A673 (cell line): Measurements from ENCODE around the gene CDC42EP1. TPM values are rescaled to one million over a fixed set of nuclear protein-coding genes. Genes with fewer than 3 reads are reported as not detected.

Experiments
- BruUV-seq: library from RNA; stranded (reverse); fragments of 400-500 nt; replicated peaks from 2 replicates; lab custom pipeline; 2021; lab: Mats Ljungman, UMichigan
- CTCF ChIA-PET: fragments of 300-600 bp; sonication (Branson Sonifier 250); formaldehyde crosslinking; loops from one replicate; lab custom pipeline; 2022; ENCODE audit warnings: antibody characterized with exemption; lab: Charles Lee
- POLR2A ChIA-PET: fragments of 300-600 bp; sonication (Branson Sonifier 250); formaldehyde crosslinking; loops from one replicate; lab custom pipeline; 2022; ENCODE audit warnings: antibody characterized with exemption; ENCODE audit not compliant: low non-redundant PET; lab: Charles Lee
- DNase-seq: peaks from one replicate; pipeline ENCODE4 v3.0.0-alpha.2; 2015; ENCODE audit warnings: low spot score
- H3K27ac ChIP-seq: fragments of 200-600 bp; sonication (generic); 2 replicates; pipeline ENCODE4 v1.5.1; 2016; ENCODE audit warnings: mixed run types, low read depth, mild to moderate bottlenecking, mixed read lengths, antibody characterized with exemption, low read length; ENCODE audit not compliant: poor library complexity, severe bottlenecking
- H3K27me3 ChIP-seq: fragments of 200-600 bp; sonication (generic); replicated peaks from 2 replicates; pipeline ENCODE4 v1.6.1; 2017; ENCODE audit warnings: mixed run types, low read depth, mild to moderate bottlenecking, mixed read lengths, antibody characterized with exemption, low read length; ENCODE audit not compliant: insufficient read depth, poor library complexity
- H3K36me3 ChIP-seq: fragments of 200-600 bp; sonication (generic); 2 replicates; pipeline ENCODE4 v1.6.1; 2016; ENCODE audit warnings: mixed run types, mild to moderate bottlenecking, mixed read lengths, antibody characterized with exemption, low read length; ENCODE audit not compliant: insufficient read depth, poor library complexity, severe bottlenecking
- H3K4me1 ChIP-seq: fragments of 200-600 bp; sonication (generic); 2 replicates; pipeline ENCODE4 v1.6.1; 2017; ENCODE audit warnings: mixed run types, mild to moderate bottlenecking, mixed read lengths, antibody characterized with exemption, low read length; ENCODE audit not compliant: insufficient read depth, poor library complexity, severe bottlenecking
- H3K4me3 ChIP-seq: fragments of 200-600 bp; sonication (generic); 2 replicates; pipeline ENCODE4 v1.5.1; 2016; ENCODE audit warnings: low read depth, mixed run types, mild to moderate bottlenecking, mixed read lengths, low read length; ENCODE audit not compliant: poor library complexity, severe bottlenecking
- H3K9me3 ChIP-seq: fragments of 200-600 bp; sonication (generic); 2 replicates; pipeline ENCODE4 v1.6.1; 2016; ENCODE audit warnings: mixed run types, low read depth, mild to moderate bottlenecking, mixed read lengths, antibody characterized with exemption, low read length; ENCODE audit not compliant: poor library complexity, severe bottlenecking
- EZH2 ChIP-seq: fragments of 200-600 bp; sonication (generic); IDR thresholded peaks from 2 replicates; pipeline ENCODE4 v1.6.1; 2017; ENCODE audit warnings: borderline replicate concordance, low read depth, mild to moderate bottlenecking, mixed read lengths, antibody characterized with exemption, low read length; ENCODE audit not compliant: poor library complexity, severe bottlenecking
- intact Hi-C: fragments of 100-400 bp; cut with micrococcal nuclease; formaldehyde crosslinking; loops from one replicate; pipeline ENCODE4 v1.10.0; 2022; ENCODE audit not compliant: unreplicated experiment
- total RNA-seq: library from RNA; stranded (reverse); gene quantifications from 2 replicates; pipeline ENCODE4 v1.2.3, GENCODE V29; 2021
- TF ChIP-seq, protein P1 (sequence below): fragments of 300-800, 200-600 bp; sonication (generic); conservative IDR thresholded peaks from 2 replicates; pipeline ENCODE4 v1.5.1; 2017; ENCODE audit warnings: low read depth, mild to moderate bottlenecking, antibody characterized with exemption, low read length, moderate library complexity, mixed read lengths

CDC42EP1 gene
- total RNA-seq, 1 experiment from 2014 or later: 1.1 TPM

DNA sequence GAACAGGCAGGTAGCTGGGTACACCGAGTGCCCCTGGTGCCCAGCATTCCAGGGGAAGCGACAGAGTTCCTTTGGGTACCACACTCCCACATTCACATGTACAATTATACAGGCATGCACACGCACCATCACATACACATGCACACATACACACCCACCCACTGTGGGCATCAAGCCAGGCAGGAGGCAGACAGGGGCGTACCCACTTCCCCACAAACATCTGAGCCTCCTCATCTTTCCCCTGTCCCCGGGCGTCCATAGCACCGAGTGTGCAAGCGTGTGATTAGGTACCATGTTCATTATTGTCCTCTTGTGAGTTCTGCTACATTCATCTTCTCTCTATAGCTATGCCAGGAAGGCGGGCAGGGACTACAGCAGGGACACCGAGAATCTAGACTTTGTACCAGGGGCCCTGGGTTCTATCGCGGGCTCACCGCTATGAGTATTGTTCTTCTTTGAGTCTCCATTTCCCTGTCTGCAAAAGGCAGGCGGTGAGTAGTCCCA, 39.0 kb upstream of the CDC42EP1 start:
- Histone ChIP-seq H3K27me3 (peaks cover 13% of the 10 kb centered on the region), H3K27ac (no peak overlapping the region), H3K9me3 (no peaks in the 10 kb centered on the region), H3K4me3 (no peak overlapping the region), H3K4me1 (no peaks in the 10 kb centered on the region), H3K36me3 (no peaks in the 10 kb centered on the region)
- ChIA-PET CTCF (no interaction called here), POLR2A (no interaction called here)
- TF ChIP-seq, protein P1, sequence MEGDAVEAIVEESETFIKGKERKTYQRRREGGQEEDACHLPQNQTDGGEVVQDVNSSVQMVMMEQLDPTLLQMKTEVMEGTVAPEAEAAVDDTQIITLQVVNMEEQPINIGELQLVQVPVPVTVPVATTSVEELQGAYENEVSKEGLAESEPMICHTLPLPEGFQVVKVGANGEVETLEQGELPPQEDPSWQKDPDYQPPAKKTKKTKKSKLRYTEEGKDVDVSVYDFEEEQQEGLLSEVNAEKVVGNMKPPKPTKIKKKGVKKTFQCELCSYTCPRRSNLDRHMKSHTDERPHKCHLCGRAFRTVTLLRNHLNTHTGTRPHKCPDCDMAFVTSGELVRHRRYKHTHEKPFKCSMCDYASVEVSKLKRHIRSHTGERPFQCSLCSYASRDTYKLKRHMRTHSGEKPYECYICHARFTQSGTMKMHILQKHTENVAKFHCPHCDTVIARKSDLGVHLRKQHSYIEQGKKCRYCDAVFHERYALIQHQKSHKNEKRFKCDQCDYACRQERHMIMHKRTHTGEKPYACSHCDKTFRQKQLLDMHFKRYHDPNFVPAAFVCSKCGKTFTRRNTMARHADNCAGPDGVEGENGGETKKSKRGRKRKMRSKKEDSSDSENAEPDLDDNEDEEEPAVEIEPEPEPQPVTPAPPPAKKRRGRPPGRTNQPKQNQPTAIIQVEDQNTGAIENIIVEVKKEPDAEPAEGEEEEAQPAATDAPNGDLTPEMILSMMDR: no peak
- no peak for TF ChIP-seq EZH2
- no TSS peak for BruUV-seq
- intact Hi-C loops: no loop called here
- no peak for DNase-seq

DNA sequence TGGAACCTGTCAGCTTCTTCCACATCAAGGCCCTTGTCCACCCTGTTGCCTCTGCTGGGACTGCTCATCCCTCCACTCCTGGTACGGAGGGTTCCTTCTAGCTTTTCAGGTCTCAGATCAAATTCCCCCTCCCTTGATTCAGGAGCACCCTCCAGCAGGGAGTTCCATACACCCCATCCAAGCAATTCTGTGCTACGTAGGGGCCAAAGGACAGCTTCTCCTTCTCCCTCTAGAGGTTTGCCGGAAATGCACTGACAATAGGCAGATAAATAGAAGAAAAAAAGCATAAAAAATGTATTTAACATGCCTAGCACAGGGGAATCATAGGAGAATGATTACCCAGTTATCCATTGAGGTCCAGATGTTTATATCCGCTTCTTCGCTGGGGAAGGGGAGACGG, 37.8 kb upstream of the CDC42EP1 start:
- Histone ChIP-seq H3K4me3 (no peak overlapping the region), H3K4me1 (no peaks in the 10 kb centered on the region), H3K9me3 (no peaks in the 10 kb centered on the region), H3K27me3 (peaks cover 13% of the 10 kb centered on the region), H3K27ac (no peak overlapping the region), H3K36me3 (no peaks in the 10 kb centered on the region)
- DNase-seq: no peak
- BruUV-seq: no TSS peak
- ChIA-PET CTCF (no interaction called here), POLR2A (no interaction called here)
- TF ChIP-seq EZH2: no peak
- TF ChIP-seq, protein P1: no peak
- intact Hi-C loops: no loop called here

DNA sequence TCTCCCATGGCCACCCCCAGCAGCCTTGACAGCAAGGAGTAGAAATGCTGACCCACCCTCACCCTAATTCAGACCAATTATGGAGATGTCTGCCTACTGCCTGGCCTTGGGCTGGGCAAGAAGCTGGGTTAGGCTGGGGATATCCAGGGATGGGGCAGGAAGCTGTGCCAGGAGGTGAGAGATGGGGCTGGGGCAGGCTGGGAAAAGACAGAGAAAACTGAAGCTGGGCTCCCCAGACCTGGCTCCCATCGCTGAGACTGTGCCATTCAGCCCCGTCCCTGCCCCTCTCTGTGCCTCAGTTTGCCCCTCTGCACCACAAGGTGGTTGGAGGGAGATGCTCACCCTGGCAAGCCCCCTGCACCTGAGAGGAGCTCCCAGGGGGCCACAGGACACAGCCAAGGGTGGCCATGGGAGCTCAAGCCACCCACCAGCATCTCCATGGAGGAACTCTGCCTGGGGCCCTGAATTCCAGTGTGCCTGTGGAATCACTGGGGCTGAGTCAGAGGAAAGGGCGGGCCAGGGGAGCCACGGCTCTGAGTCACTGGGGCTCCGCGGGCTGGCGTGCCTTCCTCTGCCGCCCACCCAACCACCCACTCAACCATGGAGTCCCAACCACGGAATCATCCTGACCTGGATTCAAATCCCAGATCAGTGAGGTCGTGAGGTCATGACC, 35.1 kb upstream of the CDC42EP1 start:
- POLR2A ChIA-PET: no interaction called here
- DNase-seq: peak; percentile 46

More for the DNA sequence above, 35.1 kb upstream of the CDC42EP1 start:
- no peak overlapping the region for H3K4me3 ChIP-seq
- no peaks in the 10 kb centered on the region for H3K27me3 ChIP-seq
- intact Hi-C loops: no loop called here
- no peaks in the 10 kb centered on the region for H3K4me1 ChIP-seq
- no peak overlapping the region for H3K27ac ChIP-seq
- BruUV-seq: no TSS peak
- H3K9me3 ChIP-seq: no peaks in the 10 kb centered on the region
- CTCF ChIA-PET: no interaction called here
- H3K36me3 ChIP-seq: no peaks in the 10 kb centered on the region
- TF ChIP-seq, protein P1: no peak
